Measurements from ENCODE around the gene RNF145. TPM values are rescaled to one million over a fixed set of nuclear protein-coding genes. Genes with fewer than 3 reads are reported as not detected.

RNF145 gene
- total and polyA plus RNA-seq, 12 donors, result 9.4 to 37.4 (median 22.2) TPM

GRCh38 chr5:159181152-159181551 is 28.2 kb downstream of the RNF145 start:
- no peaks in the 10 kb centered on the region for H3K9me3 ChIP-seq
- H3K4me1 ChIP-seq, result peaks cover 3 to 100% (median 73%) of the 10 kb centered on the region in 9 donors
- peak in 2 of 8 donors; percentile 24 to 35 for ATAC-seq
- H3K36me3 ChIP-seq, result peaks cover 0 to 46% (median 0%) of the 10 kb centered on the region in 9 donors
- no peak for TF ChIP-seq CTCF (IDR thresholded peaks at IDR 0.05)
- H3K4me3 ChIP-seq, result no peak overlapping the region
- no peak for DNase-seq
- H3K27ac ChIP-seq, result peak overlapping the region in 6 of 10 donors; percentile 14 to 88 (median 58)
- H3K27me3 ChIP-seq, result no peaks in the 10 kb centered on the region
- intact Hi-C loops (cut with DNase I), result no loop called here

DNA sequence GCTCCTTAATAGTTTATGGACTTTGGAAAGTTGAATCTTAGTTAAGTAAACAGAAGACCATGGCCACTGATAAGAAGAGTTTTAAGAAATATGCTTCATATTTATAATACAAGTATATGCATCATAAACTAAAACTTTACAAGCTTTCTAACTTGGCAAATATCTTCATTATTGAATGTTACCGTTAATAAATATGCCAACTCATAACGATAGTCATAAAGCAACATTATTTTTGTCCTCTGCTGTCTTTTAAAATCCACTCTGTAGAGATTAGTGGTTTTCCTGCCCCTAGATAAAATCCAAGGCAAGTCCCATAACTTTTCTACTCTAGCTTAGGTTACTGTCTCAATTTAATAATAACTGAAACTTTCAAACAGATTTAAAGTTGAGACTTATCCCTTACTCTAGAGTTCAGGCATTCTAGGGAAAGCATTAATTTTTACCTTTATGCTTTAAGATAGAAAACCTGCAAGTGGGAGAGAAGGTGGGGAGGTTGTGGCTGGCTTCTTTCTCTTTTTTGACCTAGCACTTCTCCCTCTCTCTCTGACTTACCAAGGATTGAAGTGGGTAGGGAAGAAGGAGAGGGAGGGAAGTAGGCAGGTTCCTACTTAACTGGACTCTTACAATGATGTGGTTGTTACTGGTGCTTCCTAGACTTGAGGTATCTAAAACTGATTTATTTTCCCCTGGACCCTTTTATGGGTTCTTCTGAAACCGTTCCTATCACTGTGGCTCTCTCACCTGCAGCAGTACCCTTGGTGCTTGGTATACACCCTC is 29.6 kb downstream of the RNF145 start:
- peaks cover 3 to 100% (median 79%) of the 10 kb centered on the region in 9 donors for H3K4me1 ChIP-seq
- WGBS, 2 donors, result 55 to 60% methylated on average over 3 of the region's 3 CpGs
- intact Hi-C loops (cut with DNase I), result loop anchor here in 1 of 10 donors (5.0 kb wide), 1 partner anchor 83 kb away; the partner anchor contains the start of gene UBLCP1
- H3K27ac ChIP-seq, result peak overlapping the region in 8 of 10 donors; percentile 33 to 88 (median 54)
- peaks cover 0 to 41% (median 0%) of the 10 kb centered on the region in 9 donors for H3K36me3 ChIP-seq
- DNase-seq (no peak), ATAC-seq (no peak)
- no peak overlapping the region for H3K4me3 ChIP-seq
- no peak for TF ChIP-seq CTCF (IDR thresholded peaks at IDR 0.05)
- no peaks in the 10 kb centered on the region for H3K9me3 ChIP-seq
- no peaks in the 10 kb centered on the region for H3K27me3 ChIP-seq

DNA sequence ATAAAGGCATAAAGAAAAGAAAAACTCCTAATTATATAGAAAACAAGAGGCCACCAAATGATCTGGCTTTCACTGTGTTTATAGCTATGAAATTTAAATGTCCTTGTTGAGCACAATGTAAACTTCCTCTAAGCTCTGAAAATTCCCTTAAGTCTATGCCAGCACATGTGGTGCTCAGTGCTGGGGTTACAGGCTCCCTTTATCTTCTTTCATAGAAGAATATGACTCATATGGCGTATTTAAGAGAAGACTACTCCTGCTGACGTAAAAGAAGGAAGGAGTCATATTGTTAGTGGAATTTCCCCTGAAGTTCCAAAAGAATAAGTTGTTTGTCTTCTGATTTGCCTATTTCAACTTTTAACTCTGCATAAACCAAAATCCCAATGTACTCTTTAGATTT is 30.4 kb downstream of the RNF145 start:
- DNase-seq, result no peak
- Histone ChIP-seq H3K4me1 (peaks cover 3 to 100% (median 80%) of the 10 kb centered on the region in 9 donors), H3K27me3 (no peaks in the 10 kb centered on the region), H3K9me3 (no peaks in the 10 kb centered on the region), H3K4me3 (no peak overlapping the region), H3K36me3 (peaks cover 0 to 47% (median 0%) of the 10 kb centered on the region in 9 donors), H3K27ac (peak overlapping the region in 8 of 10 donors; percentile 33 to 88 (median 54))
- 34 to 41% methylated on average over 2 of the region's 2 CpGs for WGBS, 2 donors
- no peak for TF ChIP-seq CTCF (IDR thresholded peaks at IDR 0.05)
- ATAC-seq, result peak in 7 of 8 donors; percentile 59 to 88 (median 62)
- intact Hi-C loops (cut with DNase I), result loop anchor here in 1 of 10 donors (5.0 kb wide), 1 partner anchor 83 kb away; the partner anchor contains the start of gene UBLCP1

DNA sequence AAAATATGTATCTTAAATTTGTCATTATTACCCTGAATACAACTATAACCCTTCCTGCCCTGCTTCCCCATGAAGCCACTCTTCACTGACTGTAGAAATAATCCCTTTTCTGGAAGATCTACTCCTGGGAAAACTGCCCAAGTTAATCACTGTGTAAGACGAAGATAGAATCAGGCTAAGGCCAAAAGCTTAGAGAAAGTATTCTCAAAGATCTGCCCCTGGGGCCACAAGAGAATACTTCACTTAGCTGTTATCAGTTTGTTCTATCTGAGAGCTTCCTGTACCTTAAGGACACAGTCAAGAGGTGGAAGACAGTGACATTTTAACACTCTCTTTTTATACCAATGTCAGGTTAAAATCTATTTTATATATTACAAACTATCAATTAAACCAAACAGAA is 33.8 kb downstream of the RNF145 start:
- Histone ChIP-seq H3K27me3 (no peaks in the 10 kb centered on the region), H3K9me3 (no peaks in the 10 kb centered on the region), H3K4me3 (no peak overlapping the region), H3K27ac (peak overlapping the region in 9 of 10 donors; percentile 10 to 88 (median 61)), H3K4me1 (peaks cover 3 to 72% (median 52%) of the 10 kb centered on the region in 9 donors), H3K36me3 (peaks cover 0 to 63% (median 0%) of the 10 kb centered on the region in 9 donors)
- DNase-seq, result no peak
- TF ChIP-seq CTCF (IDR thresholded peaks at IDR 0.05), result no peak
- WGBS, 2 donors, result 2 to 3% methylated on average over 1 of the region's 1 CpG
- intact Hi-C loops (cut with DNase I), result loop anchor here in 1 of 10 donors (5.0 kb wide), 1 partner anchor 87 kb away; the partner anchor contains the start of gene UBLCP1
- ATAC-seq, result peak in 6 of 8 donors; percentile 41 to 77 (median 64)

Data from heart right ventricle (tissue), 16 donors.